LNCaP clone FGC (cell line): Measurements from ENCODE around the gene WIF1.
A peak's percentile ranks its signal among the peaks of the same experiment; 100 is the strongest.

Experiments used
- DNase-seq: peaks from one replicate; pipeline ENCODE4 v3.0.0-alpha.2; 2011; ENCODE audit warnings: low read depth
- H3K4me3 ChIP-seq: 2 replicates; pipeline ENCODE4 v1.5.1; 2011; ENCODE audit warnings: mild to moderate bottlenecking, low read depth, low read length, control low read depth
- TF ChIP-seq, protein P1 (sequence below): IDR thresholded peaks from 2 replicates; pipeline ENCODE4 v1.5.1; 2012; ENCODE audit warnings: mild to moderate bottlenecking; ENCODE audit not compliant: control insufficient read depth, insufficient read depth; ENCODE audit errors: extremely low read depth

Gene WIF1

DNA sequence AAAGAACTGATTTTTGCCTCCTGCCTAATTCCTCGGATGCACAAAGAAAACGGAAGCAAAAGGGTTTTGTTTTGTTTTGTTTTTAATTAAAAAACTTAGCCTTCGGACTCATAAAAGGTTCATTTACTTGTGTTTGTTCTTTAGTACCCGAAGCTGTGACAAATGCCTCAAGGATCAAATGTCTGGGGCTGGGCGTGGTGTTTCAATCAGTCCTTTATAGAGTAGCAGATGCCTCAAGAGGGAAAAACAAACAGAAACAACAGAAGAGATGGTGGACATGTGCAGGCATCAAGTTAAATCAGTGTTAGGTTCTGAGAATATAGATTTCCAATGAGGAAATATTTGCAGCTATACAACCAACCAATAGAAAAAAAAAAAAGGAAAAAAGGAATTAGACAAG lies 1.6 kb upstream of the WIF1 start:
- no peak overlapping the region for H3K4me3 ChIP-seq
- TF ChIP-seq, protein P1, sequence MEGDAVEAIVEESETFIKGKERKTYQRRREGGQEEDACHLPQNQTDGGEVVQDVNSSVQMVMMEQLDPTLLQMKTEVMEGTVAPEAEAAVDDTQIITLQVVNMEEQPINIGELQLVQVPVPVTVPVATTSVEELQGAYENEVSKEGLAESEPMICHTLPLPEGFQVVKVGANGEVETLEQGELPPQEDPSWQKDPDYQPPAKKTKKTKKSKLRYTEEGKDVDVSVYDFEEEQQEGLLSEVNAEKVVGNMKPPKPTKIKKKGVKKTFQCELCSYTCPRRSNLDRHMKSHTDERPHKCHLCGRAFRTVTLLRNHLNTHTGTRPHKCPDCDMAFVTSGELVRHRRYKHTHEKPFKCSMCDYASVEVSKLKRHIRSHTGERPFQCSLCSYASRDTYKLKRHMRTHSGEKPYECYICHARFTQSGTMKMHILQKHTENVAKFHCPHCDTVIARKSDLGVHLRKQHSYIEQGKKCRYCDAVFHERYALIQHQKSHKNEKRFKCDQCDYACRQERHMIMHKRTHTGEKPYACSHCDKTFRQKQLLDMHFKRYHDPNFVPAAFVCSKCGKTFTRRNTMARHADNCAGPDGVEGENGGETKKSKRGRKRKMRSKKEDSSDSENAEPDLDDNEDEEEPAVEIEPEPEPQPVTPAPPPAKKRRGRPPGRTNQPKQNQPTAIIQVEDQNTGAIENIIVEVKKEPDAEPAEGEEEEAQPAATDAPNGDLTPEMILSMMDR, result no peak
- no peak for DNase-seq

DNA sequence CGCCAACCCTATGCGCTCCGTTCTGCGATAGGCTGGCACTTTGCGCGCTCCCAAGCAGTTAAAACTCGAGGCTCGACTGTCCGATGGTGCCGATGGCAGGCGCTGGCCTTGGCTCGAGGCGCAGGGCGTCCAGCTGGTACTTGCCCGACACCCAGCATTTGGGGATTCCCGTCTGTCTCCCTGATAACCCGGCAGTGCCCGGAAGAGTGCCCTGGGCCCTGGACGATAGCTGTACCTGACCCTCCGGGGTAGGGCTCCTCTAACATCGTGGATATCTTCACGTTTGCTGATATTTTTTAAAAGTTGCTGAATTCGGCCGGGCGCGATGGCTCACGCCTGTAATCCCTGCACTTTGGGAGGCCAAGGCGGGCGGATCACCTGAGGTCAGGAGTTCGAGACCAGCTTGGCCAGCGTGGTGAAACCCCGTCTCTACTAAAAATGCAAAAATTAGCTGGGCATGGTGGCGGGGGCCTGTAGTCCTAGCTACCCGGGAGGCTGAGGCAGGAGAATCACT lies 908 bp upstream of the WIF1 start:
- TF ChIP-seq, protein P1, result no peak
- H3K4me3 ChIP-seq, result no peak overlapping the region
- DNase-seq, result no peak

DNA sequence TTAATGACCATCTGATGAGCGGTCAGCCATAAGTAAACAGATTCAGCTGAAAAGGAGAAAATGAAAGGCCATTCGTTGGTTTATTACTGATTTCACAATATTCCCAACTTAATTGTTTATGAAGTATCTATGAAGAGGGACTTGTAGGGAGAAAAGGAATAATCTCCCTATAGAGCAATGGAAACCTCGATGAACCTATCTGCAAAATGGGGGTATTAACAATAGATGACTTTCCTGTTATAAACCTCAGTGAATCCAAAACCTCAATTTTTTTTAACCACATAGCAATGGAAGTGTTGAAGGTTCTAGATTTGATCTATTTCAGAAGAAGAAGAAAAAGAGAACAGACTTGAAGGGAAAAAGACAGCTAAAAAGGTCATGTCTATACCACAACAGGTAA lies 2.0 kb downstream of the WIF1 start:
- TF ChIP-seq, protein P1, result no peak
- no peak for DNase-seq
- H3K4me3 ChIP-seq, result no peak overlapping the region

DNA sequence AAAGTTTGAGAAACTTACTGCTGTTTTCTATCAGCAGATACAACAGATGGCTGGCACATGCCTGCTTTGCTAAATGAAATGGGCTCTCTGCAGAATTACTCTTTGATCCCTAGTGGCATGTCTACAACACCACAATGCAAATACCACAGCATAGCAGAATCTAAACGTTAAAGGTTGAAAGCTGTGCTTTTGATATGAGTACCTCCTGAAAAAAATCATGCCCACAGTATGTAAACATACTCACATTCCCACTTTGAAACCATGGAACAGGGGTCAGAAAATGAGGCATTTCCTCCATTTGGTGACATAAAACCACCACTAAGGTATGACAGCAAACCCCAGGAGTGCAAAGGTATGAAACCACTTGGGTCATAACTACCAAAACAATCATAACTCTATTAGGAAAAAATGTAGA lies 7.5 kb downstream of the WIF1 start:
- TF ChIP-seq, protein P1, result no peak
- DNase-seq, result no peak
- H3K4me3 ChIP-seq, result no peak overlapping the region

DNA sequence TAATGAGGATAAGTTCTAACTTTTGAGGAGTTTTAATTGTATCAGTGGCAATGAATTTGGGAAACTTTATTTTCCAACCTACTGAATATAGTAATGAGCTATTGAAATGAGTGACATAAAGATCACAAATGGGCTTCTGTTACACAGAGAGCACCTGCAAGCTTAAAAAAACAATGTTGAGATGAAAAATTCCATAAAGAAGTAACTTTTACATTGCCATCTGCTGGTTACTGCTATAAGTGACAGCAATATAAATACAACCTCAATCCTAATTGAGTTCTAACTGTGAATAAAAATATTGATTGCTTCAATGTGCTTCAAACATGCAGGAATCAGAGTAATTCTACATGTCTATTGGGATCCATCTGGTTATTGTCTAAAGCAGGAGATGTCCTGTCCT lies 14.2 kb downstream of the WIF1 start:
- no peak overlapping the region for H3K4me3 ChIP-seq
- DNase-seq, result no peak
- TF ChIP-seq, protein P1, result peak; percentile 43

DNA sequence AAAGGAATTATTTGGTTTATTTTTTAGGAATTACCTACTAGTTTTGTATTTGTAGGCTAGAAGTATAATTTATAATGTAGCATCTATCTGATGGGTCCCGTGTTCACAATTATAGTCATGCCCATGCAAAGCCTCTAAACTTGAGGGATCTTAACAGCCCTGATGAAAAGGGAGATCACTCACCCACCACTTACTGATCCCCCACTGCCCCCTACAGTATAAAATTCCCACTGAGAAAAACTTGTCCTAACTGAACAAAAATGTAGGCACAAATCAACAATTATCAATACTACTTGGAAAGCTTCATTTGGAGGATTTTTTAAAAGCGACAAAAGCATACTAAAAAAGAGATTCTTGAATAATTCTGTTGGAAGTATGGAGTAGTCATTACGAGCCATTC lies 21.0 kb downstream of the WIF1 start:
- TF ChIP-seq, protein P1, result peak; percentile 52

DNA sequence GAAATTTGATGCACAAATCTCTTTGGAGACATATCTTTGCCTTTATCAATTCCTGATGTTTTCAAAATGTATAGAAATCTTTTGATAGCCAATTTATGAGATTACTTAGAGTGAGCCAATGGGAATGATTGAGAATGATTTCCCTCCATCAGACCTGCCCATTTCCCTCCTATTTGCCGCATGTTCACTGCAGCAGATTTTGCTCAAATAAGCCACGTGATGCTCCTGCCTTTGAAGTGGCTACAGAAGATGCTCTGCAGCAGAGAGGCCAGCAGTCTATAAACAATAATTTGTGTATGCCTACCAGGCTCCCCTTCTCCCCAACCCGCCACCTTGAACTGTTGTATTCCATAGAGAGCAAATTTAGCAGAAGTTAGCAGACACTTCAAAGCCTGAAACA lies 21.9 kb downstream of the WIF1 start:
- TF ChIP-seq, protein P1, result no peak
- H3K4me3 ChIP-seq, result no peak overlapping the region
- no peak for DNase-seq

More for the DNA sequence above, 21.0 kb downstream of the WIF1 start:
- no peak overlapping the region for H3K4me3 ChIP-seq
- DNase-seq, result no peak
